NCI-H2171 treated with DMSO at 0.1 percent for 48 hours (cell line): ENCODE results near the gene SYNJ1.
"Not testable (repeated sequence)": the region's sequence is repeated elsewhere in the genome, so short reads cannot be mapped to it uniquely, and the experiment has no call there.

Experiments
- DNase-seq: peaks from one replicate; lab custom pipeline; 2025; lab: John Stamatoyannopoulos, UW

The SYNJ1 gene

GRCh38 chr21:32687643-32688345, 40.0 kb downstream of the SYNJ1 start:
- no peak for DNase-seq

GRCh38 chr21:32682696-32683474, 44.9 kb downstream of the SYNJ1 start:
- DNase-seq, result no peak

GRCh38 chr21:32674731-32675130, 53.1 kb downstream of the SYNJ1 start:
- no peak for DNase-seq

GRCh38 chr21:32674038-32674437, 53.8 kb downstream of the SYNJ1 start:
- DNase-seq, result no peak

GRCh38 chr21:32666258-32666657, 61.6 kb downstream of the SYNJ1 start:
- DNase-seq, result no peak

- DNase-seq, result not testable (repeated sequence)
Observed at GRCh38 chr21:32664095-32664494, 63.7 kb downstream of the SYNJ1 start.

- DNase-seq, result not testable (repeated sequence)
Observed at GRCh38 chr21:32661981-32662380, 65.8 kb downstream of the SYNJ1 start.

GRCh38 chr21:32661026-32661782, 66.6 kb downstream of the SYNJ1 start:
- not testable (repeated sequence) for DNase-seq

GRCh38 chr21:32658524-32658923, 69.3 kb downstream of the SYNJ1 start:
- no peak for DNase-seq

GRCh38 chr21:32653326-32653901, 74.4 kb downstream of the SYNJ1 start:
- peak; percentile 48 for DNase-seq

- DNase-seq, result no peak
Observed at GRCh38 chr21:32648165-32648564, 79.6 kb downstream of the SYNJ1 start.

GRCh38 chr21:32645261-32646182, 82.3 kb downstream of the SYNJ1 start:
- DNase-seq, result no peak

- DNase-seq, result no peak
Observed at GRCh38 chr21:32641710-32642698, 85.8 kb downstream of the SYNJ1 start.

- DNase-seq, result no peak
Observed at GRCh38 chr21:32626621-32627196, 101.1 kb downstream of the SYNJ1 start.

- not testable (repeated sequence) for DNase-seq
Observed at GRCh38 chr21:32618218-32618617, 109.6 kb downstream of the SYNJ1 start.

GRCh38 chr21:32613436-32614043, 114.3 kb downstream of the SYNJ1 start:
- no peak for DNase-seq

GRCh38 chr21:32612999-32613337, 114.8 kb downstream of the SYNJ1 start:
- DNase-seq, result no peak

- DNase-seq, result peak; percentile 93
Observed at GRCh38 chr21:32612075-32612998, 115.5 kb downstream of the SYNJ1 start, which contains the start of gene CFAP298. TSS of gene CFAP298 (minus strand) at chr21:32612377. CDS start at chr21:32612243, 134 bp downstream.
